GM21526 (cell line): ENCODE measurements around the gene KRTAP10-5.

Experiments
- ATAC-seq: cut with Tn5 transposase; IDR thresholded peaks from one replicate; pipeline ENCODE4 v1.9.1; 2021; ENCODE audit warnings: moderate library complexity; ENCODE audit not compliant: unreplicated experiment, low FRiP score

The KRTAP10-5 gene

GRCh38 chr21:44531606-44532564 is 48.5 kb downstream of the KRTAP10-5 start:
- no peak for ATAC-seq

GRCh38 chr21:44530903-44531605 is 49.4 kb downstream of the KRTAP10-5 start:
- no peak for ATAC-seq

GRCh38 chr21:44530221-44530902 is 50.0 kb downstream of the KRTAP10-5 start:
- ATAC-seq: no peak

- ATAC-seq: no peak
These were observed 50.8 kb downstream of the KRTAP10-5 start for GRCh38 chr21:44529503-44530125.
